ENCODE data around the gene DCC.

- no peak for TF ChIP-seq CTCF (IDR thresholded peaks at IDR 0.05)
- TF ChIP-seq POLR2A (IDR thresholded peaks at IDR 0.05): no peak
Measured at GRCh38 chr18:53543711-53544110, 1203.7 kb downstream of the DCC start.

Measured in thyroid gland (tissue), 4 donors.